Activated CD4-positive, alpha-beta T cell treated with anti-CD3 and anti-CD28 coated beads, Interleukin-2, amount 10 ng/mL, durations not matched to agents 24 days and 14 days (primary cell): Measurements from ENCODE around the gene CYB561D2. TPM values are rescaled to one million over a fixed set of nuclear protein-coding genes. Genes with fewer than 3 reads are reported as not detected.

ENCODE experiments used
- DNase-seq: peaks from one replicate; pipeline ENCODE4 v3.0.0; 2022
- H3K27ac Mint-ChIP-seq: one replicate; pipeline ENCODE4 v1.8.0; 2022; ENCODE audit warnings: mild to moderate bottlenecking, mixed read lengths
- H3K27me3 Mint-ChIP-seq: one replicate; pipeline ENCODE4 v1.8.0; 2022; ENCODE audit warnings: mixed read lengths
- H3K36me3 Mint-ChIP-seq: one replicate; pipeline ENCODE4 v1.8.0; 2022; ENCODE audit warnings: low read depth, mild to moderate bottlenecking, mixed read lengths
- H3K4me1 Mint-ChIP-seq: one replicate; pipeline ENCODE4 v1.8.0; 2021; ENCODE audit warnings: mixed read lengths
- H3K4me3 Mint-ChIP-seq: one replicate; pipeline ENCODE4 v1.8.0; 2022; ENCODE audit warnings: mild to moderate bottlenecking, moderate library complexity, mixed read lengths
- H3K9me3 Mint-ChIP-seq: one replicate; pipeline ENCODE4 v1.8.0; 2021; ENCODE audit warnings: mixed read lengths
- intact Hi-C: fragments of 100-400 bp; cut with micrococcal nuclease; formaldehyde crosslinking; loops from one replicate; pipeline ENCODE4 v1.15.1; 2023
- total RNA-seq: library from RNA; stranded (reverse); gene quantifications from 2 replicates; pipeline ENCODE4 v1.2.3, GENCODE V29; 2022

The CYB561D2 gene
- total RNA-seq, 1 donor from 2014 or later, result 27.0 TPM

GRCh38 chr3:50327943-50328691 is 22.5 kb upstream of the CYB561D2 start, which contains the start of gene TUSC2:
Gene TUSC2, minus strand, starts transcription at chr3:50328223. Its CDS starts 124 bp downstream, at chr3:50328099.
- peak; percentile 99 for DNase-seq
- Mint-ChIP-seq H3K4me1 (peaks cover 16% of the 10 kb centered on the region), H3K9me3 (no peaks in the 10 kb centered on the region), H3K27me3 (no peaks in the 10 kb centered on the region), H3K4me3 (peak within 1 kb of the TSS; percentile 84), H3K27ac (peak within 1 kb of the TSS; percentile 77), H3K36me3 (peaks cover 40% of the 10 kb centered on the region)
- intact Hi-C loops, result loop anchor here (1.0 to 10.0 kb wide), 3 partner anchors 9 to 1853 kb away; partner anchors contain the start of gene IFRD2

- intact Hi-C loops, result no loop called here
- DNase-seq, result no peak
- Mint-ChIP-seq H3K27me3 (no peaks in the 10 kb centered on the region), H3K9me3 (no peaks in the 10 kb centered on the region), H3K4me3 (no peak overlapping the region), H3K27ac (no peak overlapping the region), H3K4me1 (peaks cover 29% of the 10 kb centered on the region), H3K36me3 (peaks cover 48% of the 10 kb centered on the region)
These were observed 20.3 kb upstream of the CYB561D2 start for GRCh38 chr3:50330330-50330729.

GRCh38 chr3:50331364-50331907 is 19.2 kb upstream of the CYB561D2 start:
- no peak for DNase-seq
- H3K27me3 Mint-ChIP-seq, result no peaks in the 10 kb centered on the region
- intact Hi-C loops, result no loop called here
- H3K27ac Mint-ChIP-seq, result no peak overlapping the region
- H3K9me3 Mint-ChIP-seq, result no peaks in the 10 kb centered on the region
- H3K36me3 Mint-ChIP-seq, result peaks cover 55% of the 10 kb centered on the region
- no peak overlapping the region for H3K4me3 Mint-ChIP-seq
- peaks cover 35% of the 10 kb centered on the region for H3K4me1 Mint-ChIP-seq

GRCh38 chr3:50333744-50334328 is 16.8 kb upstream of the CYB561D2 start:
- peaks cover 61% of the 10 kb centered on the region for H3K36me3 Mint-ChIP-seq
- no peaks in the 10 kb centered on the region for H3K9me3 Mint-ChIP-seq

GRCh38 chr3:50334339-50335075 is 16.2 kb upstream of the CYB561D2 start:
- Mint-ChIP-seq H3K27me3 (no peaks in the 10 kb centered on the region), H3K4me1 (peaks cover 43% of the 10 kb centered on the region), H3K9me3 (no peaks in the 10 kb centered on the region), H3K36me3 (peaks cover 65% of the 10 kb centered on the region), H3K4me3 (peak overlapping the region; percentile 71), H3K27ac (peak overlapping the region; percentile 87)
- intact Hi-C loops, result loop anchor here (5.0 kb wide), 3 partner anchors 97 to 278 kb away; partner anchors contain the start of genes C3orf18, CISH, GNAI2 and HEMK1
- no peak for DNase-seq

More at GRCh38 chr3:50333744-50334328, 16.8 kb upstream of the CYB561D2 start:
- Mint-ChIP-seq H3K27ac (peak overlapping the region; percentile 87), H3K4me1 (peaks cover 38% of the 10 kb centered on the region), H3K4me3 (peak overlapping the region; percentile 71), H3K27me3 (no peaks in the 10 kb centered on the region)
- intact Hi-C loops, result no loop called here
- DNase-seq, result no peak

GRCh38 chr3:50336452-50337174 is 14.0 kb upstream of the CYB561D2 start:
- Mint-ChIP-seq H3K27me3 (no peaks in the 10 kb centered on the region), H3K27ac (peak overlapping the region; percentile 99), H3K4me3 (peak overlapping the region; percentile 85)

GRCh38 chr3:50337175-50337861 is 13.3 kb upstream of the CYB561D2 start:
- DNase-seq, result peak; percentile 99
- Mint-ChIP-seq H3K27me3 (no peaks in the 10 kb centered on the region), H3K36me3 (peaks cover 43% of the 10 kb centered on the region), H3K27ac (peak overlapping the region; percentile 99), H3K4me3 (peak overlapping the region; percentile 85), H3K4me1 (peaks cover 54% of the 10 kb centered on the region), H3K9me3 (no peaks in the 10 kb centered on the region)
- intact Hi-C loops, result loop anchor here (1.0 to 5.0 kb wide), 8 partner anchors 9 to 275 kb away; partner anchors contain the start of genes C3orf18, CISH, GNAI2 and HEMK1

More at GRCh38 chr3:50336452-50337174, 14.0 kb upstream of the CYB561D2 start:
- no peaks in the 10 kb centered on the region for H3K9me3 Mint-ChIP-seq
- intact Hi-C loops, result loop anchor here (1.0 to 5.0 kb wide), 8 partner anchors 8 to 276 kb away; partner anchors contain the start of genes C3orf18, CISH, GNAI2 and HEMK1
- H3K4me1 Mint-ChIP-seq, result peaks cover 53% of the 10 kb centered on the region
- peaks cover 48% of the 10 kb centered on the region for H3K36me3 Mint-ChIP-seq
- no peak for DNase-seq

- H3K4me3 Mint-ChIP-seq, result peak overlapping the region; percentile 85
- peaks cover 38% of the 10 kb centered on the region for H3K36me3 Mint-ChIP-seq
- peak; percentile 64 for DNase-seq
- no peaks in the 10 kb centered on the region for H3K9me3 Mint-ChIP-seq
- intact Hi-C loops, result loop anchor here (5.0 kb wide), 3 partner anchors 102 to 273 kb away; partner anchors contain the start of genes C3orf18, CISH, GNAI2 and HEMK1
- peak overlapping the region; percentile 99 for H3K27ac Mint-ChIP-seq
- H3K4me1 Mint-ChIP-seq, result peaks cover 53% of the 10 kb centered on the region
- no peaks in the 10 kb centered on the region for H3K27me3 Mint-ChIP-seq
These were observed 11.7 kb upstream of the CYB561D2 start for GRCh38 chr3:50338965-50339364.

- H3K4me1 Mint-ChIP-seq, result peaks cover 47% of the 10 kb centered on the region
- no peak for DNase-seq
- peak overlapping the region; percentile 99 for H3K27ac Mint-ChIP-seq
- peak overlapping the region; percentile 85 for H3K4me3 Mint-ChIP-seq
- no peaks in the 10 kb centered on the region for H3K27me3 Mint-ChIP-seq
- H3K36me3 Mint-ChIP-seq, result peaks cover 32% of the 10 kb centered on the region
- intact Hi-C loops, result loop anchor here (1.0 to 5.0 kb wide), 4 partner anchors 11 to 273 kb away; partner anchors contain the start of genes C3orf18, CISH, CYB561D2 and GNAI2
- no peaks in the 10 kb centered on the region for H3K9me3 Mint-ChIP-seq
These were observed 11.0 kb upstream of the CYB561D2 start for GRCh38 chr3:50339485-50340146.

- no peaks in the 10 kb centered on the region for H3K27me3 Mint-ChIP-seq
- peaks cover 31% of the 10 kb centered on the region for H3K36me3 Mint-ChIP-seq
- peaks cover 46% of the 10 kb centered on the region for H3K4me1 Mint-ChIP-seq
- peak overlapping the region; percentile 99 for H3K27ac Mint-ChIP-seq
- peak overlapping the region; percentile 85 for H3K4me3 Mint-ChIP-seq
- intact Hi-C loops, result loop anchor here (1.0 kb wide), 1 partner anchor 10 kb away; the partner anchor contains the start of genes CYB561D2 and NPRL2
- DNase-seq, result no peak
- no peaks in the 10 kb centered on the region for H3K9me3 Mint-ChIP-seq
These were observed 10.6 kb upstream of the CYB561D2 start for GRCh38 chr3:50340147-50340447.

- H3K4me1 Mint-ChIP-seq, result peaks cover 42% of the 10 kb centered on the region
- peak within 1 kb of the TSS; percentile 85 for H3K4me3 Mint-ChIP-seq
- H3K36me3 Mint-ChIP-seq, result peaks cover 28% of the 10 kb centered on the region
- H3K27ac Mint-ChIP-seq, result peak within 1 kb of the TSS; percentile 99
- H3K27me3 Mint-ChIP-seq, result no peaks in the 10 kb centered on the region
- H3K9me3 Mint-ChIP-seq, result no peaks in the 10 kb centered on the region
- intact Hi-C loops, result loop anchor here (1.0 kb wide), 1 partner anchor 10 kb away; the partner anchor contains the start of genes CYB561D2 and NPRL2
- peak; percentile 94 for DNase-seq
These were observed 10.0 kb upstream of the CYB561D2 start, which contains the start of gene RASSF1 for GRCh38 chr3:50340448-50341329. Gene RASSF1, minus strand, starts transcription at chr3:50340836. Its CDS starts 31 bp downstream, at chr3:50340805.
